IPS-11a (cell line): Measurements from ENCODE around the gene PTGR3.
A peak's percentile ranks its signal among the peaks of the same experiment; 100 is the strongest.

Source experiments
- H3K4me3 ChIP-seq: one replicate; pipeline ENCODE4 v1.5.1; 2013; ENCODE audit warnings: low read depth, low read length, control low read depth

PTGR3 gene, protein sequence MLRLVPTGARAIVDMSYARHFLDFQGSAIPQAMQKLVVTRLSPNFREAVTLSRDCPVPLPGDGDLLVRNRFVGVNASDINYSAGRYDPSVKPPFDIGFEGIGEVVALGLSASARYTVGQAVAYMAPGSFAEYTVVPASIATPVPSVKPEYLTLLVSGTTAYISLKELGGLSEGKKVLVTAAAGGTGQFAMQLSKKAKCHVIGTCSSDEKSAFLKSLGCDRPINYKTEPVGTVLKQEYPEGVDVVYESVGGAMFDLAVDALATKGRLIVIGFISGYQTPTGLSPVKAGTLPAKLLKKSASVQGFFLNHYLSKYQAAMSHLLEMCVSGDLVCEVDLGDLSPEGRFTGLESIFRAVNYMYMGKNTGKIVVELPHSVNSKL

DNA sequence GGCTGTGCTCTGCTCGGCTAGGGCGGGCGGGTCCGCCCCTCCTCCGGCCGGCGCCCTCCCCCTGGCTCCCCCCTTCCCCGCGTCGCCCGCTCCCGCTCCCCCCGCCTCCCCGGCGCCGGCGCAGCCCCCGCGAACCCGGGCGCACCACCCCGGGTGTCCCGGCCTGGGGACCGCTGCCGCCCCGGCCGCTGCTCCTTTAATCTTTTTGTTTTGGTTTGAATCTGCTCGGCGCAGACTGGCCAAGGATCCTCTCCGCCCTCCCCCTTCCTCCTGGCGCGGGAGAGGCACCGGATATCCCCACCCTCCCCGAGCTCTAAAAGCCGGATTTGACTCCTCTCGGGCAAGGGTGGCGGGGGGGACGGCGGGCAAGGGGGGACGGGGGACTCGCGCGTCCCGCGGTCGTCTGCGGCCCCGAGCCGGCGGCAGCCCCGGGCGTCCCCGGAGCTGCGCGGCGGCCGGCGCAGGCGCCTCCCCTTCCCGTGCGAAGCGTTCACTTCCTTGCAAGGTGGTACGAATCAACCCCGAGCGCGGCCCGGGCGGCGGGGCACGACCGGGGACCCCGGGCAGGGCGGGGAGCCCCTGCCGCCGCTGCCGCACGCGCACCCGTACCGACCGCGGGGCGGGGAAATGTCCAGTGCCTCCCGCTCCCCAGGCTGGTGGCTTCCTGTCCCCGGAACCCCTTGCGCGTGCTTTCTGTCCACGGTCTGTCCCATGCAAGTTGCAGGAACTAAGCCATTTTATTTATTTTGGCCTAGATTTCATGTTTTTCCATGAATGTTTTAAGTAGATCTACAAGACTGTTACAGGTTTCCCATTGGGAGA, at the start of gene PTGR3:
TSS of gene PTGR3 (minus strand) at position 11 of the 822 bp plus-strand sequence. CDS start 81 bp downstream, outside the sequence.
- peak within 1 kb of the TSS; percentile 62 for H3K4me3 ChIP-seq

DNA sequence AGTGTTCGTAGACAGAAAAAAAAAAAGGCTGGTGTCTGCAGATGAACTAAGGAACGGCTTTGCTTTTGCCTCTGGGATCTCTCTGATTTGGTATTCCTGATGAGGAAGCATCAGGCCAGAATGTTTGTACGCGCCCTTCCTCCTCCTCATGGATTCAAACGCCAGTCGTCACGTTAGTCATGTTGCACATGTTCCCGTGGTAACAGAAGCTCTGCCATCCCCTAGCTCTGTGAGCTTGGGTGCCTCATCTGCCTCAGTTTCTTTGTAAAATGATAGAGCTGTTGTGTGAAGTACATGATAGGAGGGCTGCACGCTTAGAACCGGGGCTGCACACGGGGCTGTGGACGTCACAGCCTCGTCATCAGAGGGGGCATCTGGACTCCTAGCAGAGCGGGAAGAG, 48.7 kb upstream of the PTGR3 start:
- no peak overlapping the region for H3K4me3 ChIP-seq

DNA sequence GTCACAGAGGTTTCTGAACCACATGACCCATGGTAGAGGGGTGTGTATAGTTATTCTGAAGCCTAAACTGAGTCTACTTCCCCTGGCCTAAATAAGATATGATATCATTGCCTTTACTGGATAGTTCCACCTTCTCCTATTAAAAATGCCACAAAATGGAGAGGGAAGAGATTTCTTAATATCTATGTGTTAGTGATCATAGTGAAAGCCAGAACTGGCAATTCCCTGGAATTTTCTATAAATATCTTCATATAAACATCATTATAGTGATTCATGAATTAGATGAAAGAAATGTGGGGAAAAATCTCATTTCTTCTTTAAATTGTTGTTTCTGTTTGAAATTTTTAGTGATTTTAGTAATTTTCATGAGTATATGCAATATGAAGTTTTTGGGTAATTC, 47.4 kb upstream of the PTGR3 start:
- no peak overlapping the region for H3K4me3 ChIP-seq

DNA sequence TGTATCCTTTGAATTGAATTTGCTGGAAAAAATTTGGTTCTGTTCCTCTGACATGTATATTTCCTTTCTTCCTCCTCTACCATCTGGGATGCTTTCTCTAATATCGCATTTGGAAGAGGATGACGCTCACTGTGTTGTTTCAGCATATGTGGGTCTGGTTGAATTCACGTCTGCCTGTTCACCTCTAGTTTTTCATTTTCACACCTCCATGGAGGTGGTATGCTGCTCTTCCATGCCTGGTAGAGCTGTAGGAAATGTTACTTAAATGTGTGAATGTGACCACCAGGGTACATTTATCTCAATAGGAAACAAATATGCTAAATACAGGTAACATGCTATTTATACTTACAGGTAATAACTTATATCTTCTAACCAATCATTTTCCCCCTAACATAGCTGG, 46.2 kb upstream of the PTGR3 start:
- no peak overlapping the region for H3K4me3 ChIP-seq

DNA sequence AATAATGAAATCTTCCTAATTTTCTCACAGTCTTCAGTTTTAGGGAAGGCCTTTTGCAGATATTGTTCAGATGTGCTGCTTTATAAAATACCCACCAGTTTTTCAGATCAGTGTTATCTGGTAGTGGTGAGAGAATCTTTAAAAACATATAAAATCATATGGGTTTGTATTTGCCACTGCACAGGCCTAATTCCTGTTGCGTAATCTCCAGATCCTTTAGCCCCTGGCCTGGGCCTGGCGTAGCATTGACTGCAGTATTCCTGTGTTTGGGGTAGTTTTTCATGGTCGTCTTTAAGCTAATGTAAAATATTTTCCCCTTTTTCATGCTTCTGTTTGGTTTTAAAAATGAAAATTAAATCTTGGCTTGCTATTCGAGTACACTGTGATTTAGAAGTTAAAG, 44.8 kb upstream of the PTGR3 start:
- H3K4me3 ChIP-seq: no peak overlapping the region

DNA sequence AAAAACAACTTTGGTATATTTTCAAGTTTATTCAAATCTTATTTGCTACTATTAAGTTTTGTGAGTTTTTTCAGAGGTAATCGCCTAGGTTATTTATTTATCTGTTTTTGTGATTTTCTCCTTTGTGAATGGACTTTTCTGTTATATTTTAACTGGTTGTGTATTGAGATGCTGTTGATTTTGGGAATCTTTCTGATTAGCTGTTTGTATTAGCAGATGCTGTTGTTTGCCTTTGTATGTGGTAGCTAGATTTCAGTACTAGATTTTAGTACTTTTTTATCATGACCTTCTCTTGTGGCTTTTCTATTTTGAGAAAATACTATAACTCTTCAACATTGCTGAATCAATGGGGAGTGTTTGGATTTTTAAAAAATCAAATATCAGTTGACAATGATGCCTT, 44.1 kb upstream of the PTGR3 start:
- H3K4me3 ChIP-seq: no peak overlapping the region

DNA sequence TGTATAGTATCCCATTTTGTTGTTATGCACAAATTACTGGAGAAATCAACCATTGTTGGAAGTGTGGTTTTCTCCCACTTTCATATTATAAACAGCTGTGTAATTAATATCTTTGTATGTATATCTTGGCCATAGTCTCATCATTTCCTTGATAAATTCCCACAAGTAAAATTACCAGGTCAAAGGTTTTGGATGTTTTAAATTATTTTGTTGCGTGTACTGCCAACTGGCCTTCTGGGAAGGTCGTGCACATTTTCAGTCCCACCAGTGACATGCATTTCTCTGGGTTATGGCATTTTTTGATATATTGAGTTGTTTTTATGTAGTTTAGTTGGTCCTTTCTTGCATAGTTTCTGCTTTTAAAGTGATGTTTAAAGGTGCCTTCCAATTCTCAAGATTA, 43.2 kb upstream of the PTGR3 start:
- no peak overlapping the region for H3K4me3 ChIP-seq

DNA sequence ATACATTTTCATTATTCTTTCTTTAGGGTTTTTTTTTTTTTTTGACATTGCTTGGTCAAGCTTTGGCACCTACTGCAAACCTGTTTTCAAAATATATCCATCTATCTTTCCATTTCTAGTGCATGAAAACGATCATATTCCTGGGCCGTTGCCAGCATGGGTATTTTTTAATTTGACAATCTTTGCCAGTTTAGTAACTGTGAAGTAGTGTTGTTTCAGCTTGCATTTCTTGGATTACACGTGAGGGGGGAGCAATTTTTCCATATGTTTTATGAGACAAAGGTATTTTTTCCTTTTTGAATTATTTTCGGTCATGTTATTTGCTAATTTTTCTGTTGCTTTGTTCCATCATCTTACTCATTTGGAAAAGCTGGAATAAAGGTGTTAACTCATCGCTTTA, 42.5 kb upstream of the PTGR3 start:
- H3K4me3 ChIP-seq: no peak overlapping the region

DNA sequence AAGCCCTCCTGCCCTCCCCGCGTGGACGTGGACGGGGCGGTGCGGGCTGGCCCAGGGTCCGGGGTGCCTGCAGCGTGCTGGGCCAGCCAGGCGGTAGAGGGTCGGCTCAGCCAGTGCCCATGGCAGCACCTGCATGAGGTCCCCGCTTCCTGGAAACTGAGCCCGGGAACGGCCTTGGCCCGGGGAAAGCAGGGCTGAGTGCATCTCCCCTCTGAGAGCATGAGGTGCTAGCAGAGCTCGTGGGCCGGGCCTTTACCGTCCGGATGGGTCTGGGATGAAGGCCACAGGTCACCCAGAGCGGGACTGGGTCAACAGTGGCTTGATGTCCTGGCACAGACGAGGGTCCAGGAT, 41.5 kb upstream of the PTGR3 start:
- no peak overlapping the region for H3K4me3 ChIP-seq

DNA sequence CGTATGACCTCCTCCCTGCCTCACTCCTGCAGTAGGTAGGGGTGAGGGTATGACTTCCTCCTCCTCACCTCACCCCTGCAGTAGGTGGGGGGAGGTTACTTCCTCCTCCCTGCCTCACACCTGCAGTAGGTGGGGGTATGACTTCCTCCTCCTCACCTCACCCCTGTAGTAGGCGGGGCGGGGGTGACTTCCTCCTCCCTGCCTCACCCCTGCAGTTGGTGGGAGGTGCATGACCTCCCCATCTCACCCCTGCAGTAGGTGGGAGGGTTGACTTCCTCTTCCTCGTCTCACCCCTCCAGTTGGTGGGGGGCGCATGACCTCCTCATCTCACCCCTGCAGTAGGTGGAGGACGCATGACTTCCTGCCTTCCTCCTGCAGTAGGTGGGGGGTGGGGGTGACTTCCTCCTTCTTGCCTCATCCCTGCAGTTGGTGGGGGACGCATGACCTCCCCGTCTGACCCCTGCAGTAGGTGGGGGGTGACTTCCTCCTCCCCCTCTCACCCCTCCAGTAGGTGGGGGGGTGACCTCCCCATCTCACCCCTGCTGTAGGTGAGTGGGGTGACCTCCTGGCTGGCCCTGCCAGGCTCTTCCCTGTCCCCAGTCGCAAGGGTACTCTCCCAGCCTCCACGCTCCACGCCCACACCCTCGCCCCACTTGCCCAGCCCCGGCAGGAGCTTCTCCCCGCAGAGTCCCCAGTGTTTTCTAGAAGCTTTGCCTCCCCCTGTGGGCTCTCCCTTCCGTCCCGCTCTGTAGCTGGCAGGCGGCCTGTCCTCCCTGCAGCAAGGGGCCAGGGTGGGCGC, 40.9 kb upstream of the PTGR3 start:
- H3K4me3 ChIP-seq: no peak overlapping the region

DNA sequence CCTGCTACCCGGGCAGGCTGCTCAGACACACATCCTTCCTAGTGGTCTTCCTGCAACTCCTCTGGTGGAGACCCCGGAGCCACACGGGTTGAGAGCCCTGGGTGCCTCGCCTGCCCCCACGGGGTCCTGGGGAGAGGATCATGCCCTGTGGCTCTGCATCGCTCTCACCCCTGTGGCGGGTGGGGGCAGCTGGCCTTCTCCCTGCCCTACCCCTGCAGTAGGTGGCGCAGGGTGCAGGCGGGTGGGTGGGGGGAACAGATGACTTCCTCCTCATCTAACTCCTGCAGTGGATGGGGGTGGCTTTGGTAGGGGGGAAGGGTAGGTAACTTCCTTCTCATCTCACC, 40.2 kb upstream of the PTGR3 start:
- H3K4me3 ChIP-seq: no peak overlapping the region

DNA sequence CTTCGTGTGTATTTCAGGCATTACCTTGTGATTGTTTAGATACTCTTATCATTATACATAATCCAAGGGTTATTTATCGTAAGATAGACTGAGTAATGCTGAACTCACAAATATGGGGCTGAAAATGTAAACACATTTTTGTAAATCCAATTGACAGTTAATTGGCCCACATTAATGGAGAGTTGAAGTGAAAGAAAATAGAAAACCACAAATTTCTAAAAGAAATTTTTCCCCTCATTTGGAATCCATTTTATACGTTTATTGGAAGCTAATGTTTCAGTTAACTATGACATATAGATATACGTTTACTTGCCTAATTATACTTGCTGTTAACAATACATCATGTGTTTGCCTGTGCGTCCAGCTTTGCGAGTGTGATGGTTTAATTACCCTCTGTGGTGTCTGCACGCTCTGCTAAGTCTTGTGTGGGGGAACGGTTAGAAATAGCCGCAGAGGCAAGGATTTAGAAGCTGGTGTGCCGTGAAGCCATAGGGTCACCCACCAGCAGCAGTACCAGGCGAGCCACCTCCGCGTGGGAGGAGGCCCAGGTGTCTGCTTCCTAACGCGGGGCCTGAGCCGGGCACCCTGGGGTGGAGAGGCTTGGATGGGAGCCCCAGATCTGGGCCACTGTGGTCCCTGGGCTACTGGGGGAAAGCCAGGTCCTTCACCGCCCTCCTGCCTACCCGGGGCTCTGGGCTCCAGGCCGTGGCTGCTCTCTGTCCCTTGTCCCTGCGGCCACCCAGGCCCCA, 39.7 kb upstream of the PTGR3 start:
- H3K4me3 ChIP-seq: no peak overlapping the region

DNA sequence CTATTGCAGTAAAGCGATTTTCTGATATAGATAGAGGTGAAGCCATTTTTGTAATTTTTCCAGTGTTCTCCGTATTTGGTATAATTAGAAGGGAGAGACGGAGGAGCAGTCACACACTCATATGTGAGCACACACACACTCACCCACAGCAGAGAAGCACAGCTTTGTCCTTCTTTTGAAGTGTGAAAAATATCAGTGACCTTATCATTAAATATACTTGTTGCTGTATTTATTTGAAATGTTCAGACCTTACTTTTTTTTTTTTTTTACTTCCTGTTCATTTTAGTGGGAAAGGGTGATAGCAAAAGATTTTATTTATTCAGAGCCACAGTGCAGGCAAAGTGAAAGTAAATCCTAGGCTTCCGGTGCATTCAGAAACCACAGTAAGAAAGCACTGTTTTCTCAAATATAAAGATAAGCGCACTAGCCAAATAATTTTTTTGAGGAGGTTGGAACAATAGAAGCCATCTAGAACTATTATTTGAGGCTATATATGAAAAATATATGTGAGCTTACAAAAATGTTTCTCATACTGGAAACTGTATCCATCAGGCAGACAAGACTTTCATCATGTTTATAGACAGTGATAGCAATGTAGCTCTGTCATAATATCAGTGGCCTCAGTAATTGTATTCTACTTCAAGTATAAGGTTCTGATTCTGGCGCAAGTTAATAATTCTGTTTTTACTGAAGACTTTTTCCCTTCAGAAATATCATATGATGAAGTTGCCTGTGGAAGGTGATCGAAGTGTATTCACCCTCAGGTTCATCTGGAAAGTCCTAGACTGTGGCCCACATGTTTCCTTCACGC, 38.9 kb upstream of the PTGR3 start:
- no peak overlapping the region for H3K4me3 ChIP-seq

DNA sequence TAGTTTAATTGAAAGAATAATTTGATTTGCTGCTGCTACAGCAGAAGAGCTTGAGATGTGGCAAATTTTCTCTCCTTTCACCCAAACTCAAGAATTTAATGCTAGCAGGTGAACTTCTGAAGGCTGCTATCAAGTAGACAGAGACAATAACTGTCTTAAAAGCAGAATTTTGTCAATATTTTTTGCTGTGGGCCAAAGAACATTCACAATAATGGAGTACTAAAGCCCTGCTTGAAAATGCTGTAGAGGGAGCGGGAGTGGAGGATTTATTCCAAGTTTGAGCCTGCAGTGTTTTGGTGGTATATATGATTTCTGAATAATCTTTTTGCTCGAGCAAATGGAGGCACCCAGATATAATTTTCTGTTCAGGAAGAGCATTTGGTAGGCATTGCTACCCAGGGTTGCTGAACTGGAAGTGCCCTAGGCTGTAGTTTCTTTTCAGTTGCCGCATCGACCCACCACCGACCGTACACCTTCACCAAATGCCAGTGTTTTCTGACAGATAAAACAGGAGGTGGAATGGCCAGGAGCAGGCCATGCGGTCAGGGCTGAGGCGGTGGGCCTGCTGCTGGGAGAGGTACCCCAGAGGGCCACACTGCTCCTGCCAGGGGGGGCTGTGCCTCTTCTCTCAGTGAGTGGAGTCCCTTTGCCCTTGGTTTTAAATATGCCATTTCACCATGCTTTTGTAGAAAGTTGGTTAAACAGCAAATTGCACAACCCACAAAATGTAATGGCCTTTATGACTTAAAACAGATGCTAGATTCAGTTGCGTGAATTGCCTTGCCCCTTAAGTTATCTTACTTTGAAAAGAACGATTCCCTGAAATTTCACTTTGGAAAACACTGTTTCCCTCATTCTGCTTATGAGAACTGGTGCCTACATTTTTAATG, 38.0 kb upstream of the PTGR3 start:
- no peak overlapping the region for H3K4me3 ChIP-seq

DNA sequence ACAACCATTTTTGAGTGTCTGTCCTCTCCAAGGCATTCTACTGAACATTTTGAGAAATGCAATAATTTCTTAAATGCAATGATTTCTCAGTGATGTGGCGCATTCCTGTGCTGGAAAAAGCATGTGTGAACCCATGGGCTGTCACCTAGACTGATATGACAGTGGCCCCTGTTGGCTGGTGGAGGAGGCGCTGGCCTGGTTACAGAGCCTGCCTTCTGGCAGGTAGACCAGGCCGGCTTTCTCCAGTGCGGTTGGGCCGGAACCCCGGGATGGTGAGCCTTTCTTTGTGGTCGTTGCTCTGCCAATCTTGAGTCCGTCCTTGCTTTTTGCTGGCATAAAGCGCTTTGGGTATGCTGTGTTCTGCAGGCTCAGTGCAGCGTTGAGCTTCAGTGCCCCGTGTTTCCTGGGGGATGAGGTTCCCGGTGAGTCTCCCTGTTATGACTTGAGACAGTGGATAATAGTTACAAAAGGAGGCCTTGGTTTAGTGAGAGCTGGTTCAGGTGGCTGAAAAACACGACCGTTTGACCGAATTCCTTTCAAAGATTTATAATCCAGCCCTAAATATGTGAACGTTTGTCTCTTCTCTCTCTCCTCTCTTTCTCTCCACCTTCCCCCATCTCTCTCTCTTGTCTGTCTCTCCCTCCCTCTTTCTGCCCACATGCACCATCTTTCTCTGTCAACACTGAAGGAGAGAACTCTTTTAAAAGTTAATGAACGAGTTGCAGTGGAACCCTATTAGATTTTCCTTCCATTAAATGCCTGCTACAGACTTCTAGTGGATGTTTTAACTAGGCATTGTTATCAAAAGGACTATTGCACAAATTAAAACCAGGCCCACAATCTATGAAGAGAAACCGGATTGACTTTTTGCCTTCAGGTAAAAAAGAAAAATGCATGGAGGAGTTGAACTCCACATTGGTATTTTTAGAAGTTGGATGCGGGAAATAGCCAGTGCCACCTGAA, 35.7 kb upstream of the PTGR3 start:
- H3K4me3 ChIP-seq: no peak overlapping the region

DNA sequence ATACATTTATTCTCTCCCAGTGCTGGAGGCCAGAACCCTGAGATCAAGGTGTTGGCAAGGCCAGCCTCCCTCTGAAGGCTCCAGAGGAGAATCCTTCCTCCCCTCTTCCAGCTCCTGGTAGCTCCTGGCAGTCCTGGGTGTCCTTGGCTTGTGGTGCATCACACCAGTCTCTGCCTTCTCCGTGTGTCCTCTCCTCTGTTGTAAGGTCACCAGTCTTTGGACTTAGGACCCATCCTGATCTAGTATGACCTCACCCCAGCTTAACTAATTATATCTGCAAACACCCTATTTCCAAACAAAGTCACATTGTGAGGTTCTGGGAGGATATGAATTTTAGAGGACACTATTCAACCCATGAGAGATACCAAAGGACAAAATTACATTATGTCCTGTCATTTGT, 32.8 kb upstream of the PTGR3 start:
- H3K4me3 ChIP-seq: no peak overlapping the region

DNA sequence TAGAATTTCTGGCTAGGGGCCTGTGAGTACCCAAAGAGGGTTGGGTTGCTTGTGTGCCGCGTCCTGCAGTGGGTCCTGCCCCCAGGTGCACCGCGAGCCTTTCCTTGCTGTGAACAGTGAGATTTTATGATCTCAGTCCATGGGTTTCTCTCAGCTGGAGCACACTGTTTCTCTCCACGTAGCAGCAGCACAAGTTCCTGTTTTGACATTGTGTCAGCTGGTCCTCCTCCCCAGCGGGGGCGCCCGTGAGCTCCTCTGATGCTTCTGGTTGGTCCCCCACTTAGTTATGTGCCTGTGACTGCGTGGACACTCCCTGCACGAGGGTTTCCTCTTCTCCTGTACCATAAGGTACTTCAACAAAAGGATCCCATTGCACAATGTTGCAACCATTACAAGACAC, 31.5 kb upstream of the PTGR3 start:
- H3K4me3 ChIP-seq: no peak overlapping the region

DNA sequence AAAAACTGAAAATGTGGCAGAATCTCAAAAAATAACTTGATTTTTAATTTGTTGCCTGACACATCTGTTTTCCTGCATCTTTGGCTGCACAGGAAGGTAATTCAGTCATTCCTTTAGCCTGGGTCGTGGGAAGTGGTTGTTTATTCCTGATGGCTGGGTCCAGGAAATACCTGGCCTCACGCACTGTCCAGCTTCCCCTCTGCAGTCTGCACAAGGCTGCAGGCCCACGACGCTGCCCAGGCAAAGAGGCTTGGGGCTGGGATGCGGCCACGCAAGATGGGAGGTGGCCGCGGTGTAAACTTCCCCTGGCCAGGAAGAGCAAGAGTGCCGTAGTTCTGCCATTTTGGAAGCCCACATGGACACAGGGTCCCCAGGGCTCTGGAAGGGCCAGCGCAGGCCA, 29.8 kb upstream of the PTGR3 start:
- H3K4me3 ChIP-seq: no peak overlapping the region
